ENCODE data around the gene RPIA. TPM values are rescaled to one million over a fixed set of nuclear protein-coding genes. Genes with fewer than 3 reads are reported as not detected.

RPIA gene
- total RNA-seq, 4 donors from 2014 or later = 16.3 to 28.1 (median 16.6) TPM

DNA sequence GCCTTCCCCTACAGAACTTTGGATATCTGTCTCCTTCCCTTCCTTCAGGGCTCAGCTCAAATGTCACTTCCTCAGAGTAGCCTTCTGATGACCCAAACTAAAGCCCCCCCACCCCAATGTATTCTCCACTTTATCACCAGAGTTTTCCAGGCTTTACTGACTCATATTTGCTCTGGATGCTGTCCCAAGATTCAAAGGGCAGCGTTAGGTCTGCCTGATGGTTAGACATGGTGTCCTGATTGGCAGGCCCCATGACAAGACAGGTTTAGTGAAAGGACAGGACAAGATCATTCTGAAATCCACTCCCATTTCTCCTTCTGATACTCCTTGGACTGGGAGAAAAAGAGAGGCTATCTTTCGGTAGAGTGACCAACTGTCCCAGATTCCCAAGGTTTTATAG, 22.6 kb upstream of the RPIA start:
- H3K4me1 ChIP-seq = no peaks in the 10 kb centered on the region
- H3K27ac ChIP-seq = no peak overlapping the region

DNA sequence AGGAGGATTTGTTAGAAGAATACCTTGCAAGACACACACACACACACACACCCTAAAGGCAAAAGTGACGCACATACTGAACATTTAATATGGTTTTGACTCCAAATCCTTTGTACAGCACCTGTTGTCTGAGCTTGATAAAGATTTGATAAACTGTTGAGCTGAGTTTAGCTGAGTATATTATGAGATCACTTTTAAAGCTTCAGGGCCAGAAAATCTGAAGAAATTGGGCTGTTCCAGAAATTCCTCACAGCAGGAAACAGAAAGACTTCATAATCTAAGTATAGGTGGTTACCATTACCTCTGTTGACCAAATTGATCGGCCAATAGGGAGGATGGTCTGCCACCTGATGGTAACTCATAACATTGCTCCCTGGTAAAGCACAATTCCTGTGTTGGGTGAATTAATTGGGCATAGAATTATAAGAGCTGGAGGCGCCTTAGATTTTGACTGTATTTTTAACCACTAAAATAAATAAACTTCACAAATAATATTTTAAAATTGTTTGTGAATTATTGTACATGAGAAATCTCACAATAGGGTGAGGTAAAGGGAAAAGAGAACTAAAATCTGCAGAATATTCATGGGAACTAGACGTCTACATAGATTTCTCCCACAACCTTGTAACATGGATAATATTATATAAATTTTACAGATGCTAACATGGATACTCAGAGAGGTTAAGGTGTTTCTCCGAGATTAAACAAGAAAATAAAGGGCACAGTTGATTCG, 21.8 kb upstream of the RPIA start:
- H3K4me1 ChIP-seq = no peaks in the 10 kb centered on the region
- no peaks in the 10 kb centered on the region for H3K27me3 ChIP-seq
- no peak overlapping the region for H3K4me3 ChIP-seq
- H3K27ac ChIP-seq = no peak overlapping the region
- DNase-seq = peak in 1 of 3 donors; percentile 72
- no peaks in the 10 kb centered on the region for H3K9me3 ChIP-seq
- H3K36me3 ChIP-seq = no peaks in the 10 kb centered on the region
- no peak for TF ChIP-seq POLR2A (IDR thresholded peaks at IDR 0.05)
- TF ChIP-seq, protein P1, sequence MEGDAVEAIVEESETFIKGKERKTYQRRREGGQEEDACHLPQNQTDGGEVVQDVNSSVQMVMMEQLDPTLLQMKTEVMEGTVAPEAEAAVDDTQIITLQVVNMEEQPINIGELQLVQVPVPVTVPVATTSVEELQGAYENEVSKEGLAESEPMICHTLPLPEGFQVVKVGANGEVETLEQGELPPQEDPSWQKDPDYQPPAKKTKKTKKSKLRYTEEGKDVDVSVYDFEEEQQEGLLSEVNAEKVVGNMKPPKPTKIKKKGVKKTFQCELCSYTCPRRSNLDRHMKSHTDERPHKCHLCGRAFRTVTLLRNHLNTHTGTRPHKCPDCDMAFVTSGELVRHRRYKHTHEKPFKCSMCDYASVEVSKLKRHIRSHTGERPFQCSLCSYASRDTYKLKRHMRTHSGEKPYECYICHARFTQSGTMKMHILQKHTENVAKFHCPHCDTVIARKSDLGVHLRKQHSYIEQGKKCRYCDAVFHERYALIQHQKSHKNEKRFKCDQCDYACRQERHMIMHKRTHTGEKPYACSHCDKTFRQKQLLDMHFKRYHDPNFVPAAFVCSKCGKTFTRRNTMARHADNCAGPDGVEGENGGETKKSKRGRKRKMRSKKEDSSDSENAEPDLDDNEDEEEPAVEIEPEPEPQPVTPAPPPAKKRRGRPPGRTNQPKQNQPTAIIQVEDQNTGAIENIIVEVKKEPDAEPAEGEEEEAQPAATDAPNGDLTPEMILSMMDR (IDR thresholded peaks at IDR 0.05) = peak; percentile 49 to 79 (median 66)

More for the DNA sequence above, 22.6 kb upstream of the RPIA start:
- no peak overlapping the region for H3K4me3 ChIP-seq
- H3K27me3 ChIP-seq = no peaks in the 10 kb centered on the region
- H3K36me3 ChIP-seq = no peaks in the 10 kb centered on the region
- TF ChIP-seq, protein P1 (IDR thresholded peaks at IDR 0.05) = no peak
- no peak for TF ChIP-seq POLR2A (IDR thresholded peaks at IDR 0.05)
- H3K9me3 ChIP-seq = no peaks in the 10 kb centered on the region
- no peak for DNase-seq

DNA sequence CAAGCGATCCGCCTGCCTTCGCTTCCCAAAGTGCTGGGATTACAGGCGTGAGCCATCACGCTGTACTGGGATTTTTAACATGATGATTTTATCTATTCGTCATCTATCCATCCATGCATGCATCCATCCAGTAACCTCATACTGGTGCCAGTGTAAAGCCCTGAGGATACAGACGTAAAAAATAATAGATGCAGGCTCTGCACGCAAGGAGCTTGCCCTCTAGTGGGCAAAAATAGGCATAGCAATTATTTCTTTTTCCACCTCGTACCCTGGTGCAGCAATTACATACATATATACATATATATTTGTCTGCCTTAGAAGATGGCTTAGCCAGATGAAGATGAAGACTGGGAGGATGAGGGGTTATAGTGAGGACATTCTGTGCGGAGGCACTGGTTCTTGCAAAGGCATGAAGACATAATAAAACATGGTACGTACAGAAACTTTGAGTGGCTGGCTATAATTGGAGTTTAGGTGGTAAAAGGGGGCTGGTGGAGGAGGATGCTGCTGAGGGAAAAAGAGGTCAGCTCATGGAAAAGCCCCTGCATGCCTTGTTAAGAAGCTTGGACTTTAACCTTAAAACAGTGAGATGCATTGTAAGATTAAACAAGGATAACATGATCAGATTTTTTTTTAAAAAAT, 19.6 kb upstream of the RPIA start:
- no peak for DNase-seq

DNA sequence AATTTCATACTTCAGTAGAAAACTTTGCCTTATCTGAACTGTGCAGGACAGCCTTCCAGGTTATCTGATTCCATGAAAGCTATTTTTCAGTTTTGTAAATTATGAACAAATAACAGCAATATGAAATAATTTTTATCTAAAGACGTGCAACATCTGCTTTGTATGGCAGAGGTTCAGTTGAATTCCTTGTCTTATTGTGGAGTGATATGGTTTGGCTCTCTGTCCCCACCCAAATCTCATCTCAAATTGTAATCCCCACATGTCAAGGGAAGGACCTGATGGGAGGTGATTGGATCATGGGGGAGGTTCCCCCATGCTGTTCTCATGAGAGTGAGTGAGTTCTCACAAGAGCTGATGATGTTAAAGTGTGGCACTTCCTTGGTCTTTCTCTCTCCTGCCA, 18.1 kb upstream of the RPIA start:
- no peaks in the 10 kb centered on the region for H3K9me3 ChIP-seq
- no peak overlapping the region for H3K27ac ChIP-seq
- no peak for DNase-seq
- H3K36me3 ChIP-seq = no peaks in the 10 kb centered on the region
- TF ChIP-seq, protein P1 (IDR thresholded peaks at IDR 0.05) = no peak
- no peak for TF ChIP-seq POLR2A (IDR thresholded peaks at IDR 0.05)
- no peaks in the 10 kb centered on the region for H3K27me3 ChIP-seq
- H3K4me3 ChIP-seq = no peak overlapping the region
- no peaks in the 10 kb centered on the region for H3K4me1 ChIP-seq

More for the DNA sequence above, 19.6 kb upstream of the RPIA start:
- Histone ChIP-seq H3K36me3 (no peaks in the 10 kb centered on the region), H3K9me3 (no peaks in the 10 kb centered on the region), H3K27me3 (no peaks in the 10 kb centered on the region), H3K4me3 (no peak overlapping the region), H3K27ac (no peak overlapping the region), H3K4me1 (no peaks in the 10 kb centered on the region)
- TF ChIP-seq, protein P1 (IDR thresholded peaks at IDR 0.05) = peak; percentile 67 to 88 (median 81)
- TF ChIP-seq POLR2A (IDR thresholded peaks at IDR 0.05) = no peak

DNA sequence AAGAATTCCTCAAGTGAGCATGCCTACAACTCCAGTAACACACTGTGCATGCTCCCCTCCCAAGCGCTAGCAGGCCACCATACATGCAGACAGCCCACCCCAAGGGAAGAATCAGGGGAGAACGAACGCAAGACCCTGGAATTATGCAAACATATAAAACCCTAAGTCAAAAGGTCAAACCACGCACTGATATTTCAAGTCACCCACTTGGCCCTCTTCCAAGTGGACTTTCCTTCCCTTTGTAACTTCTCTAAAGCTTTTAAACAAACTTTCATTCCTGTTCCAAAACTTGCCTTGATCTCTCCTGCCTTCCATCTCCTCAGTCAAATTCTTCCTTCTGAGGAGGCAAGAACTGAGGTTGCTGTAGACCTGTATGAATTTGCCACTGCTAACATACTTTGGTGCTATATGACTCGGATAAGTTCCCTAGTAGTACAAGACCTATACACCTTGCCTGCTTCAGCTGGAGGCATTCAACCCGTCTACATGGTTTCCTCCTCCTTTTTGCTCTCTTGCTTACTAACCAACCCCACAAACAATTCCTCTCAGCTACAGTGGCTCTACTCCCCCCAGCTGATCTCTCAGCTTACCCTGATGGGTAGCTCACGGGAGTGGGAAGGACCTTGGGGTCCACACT, 11.1 kb upstream of the RPIA start:
- TF ChIP-seq POLR2A (IDR thresholded peaks at IDR 0.05) = no peak
- TF ChIP-seq, protein P1 (IDR thresholded peaks at IDR 0.05) = no peak
- H3K9me3 ChIP-seq = peaks cover 0 to 7% (median 0%) of the 10 kb centered on the region in 4 donors
- no peaks in the 10 kb centered on the region for H3K4me1 ChIP-seq
- no peak for DNase-seq
- H3K4me3 ChIP-seq = no peak overlapping the region
- no peak overlapping the region for H3K27ac ChIP-seq
- H3K27me3 ChIP-seq = no peaks in the 10 kb centered on the region
- H3K36me3 ChIP-seq = no peaks in the 10 kb centered on the region

All from Peyer's patch (tissue), 4 donors.